HG02610 (cell line): Measurements from ENCODE around the gene SEMA7A.
"Not testable (repeated sequence)": the region's sequence is repeated elsewhere in the genome, so short reads cannot be mapped to it uniquely, and the experiment has no call there.

Experiments
- ATAC-seq: cut with Tn5 transposase; IDR thresholded peaks from one replicate; pipeline ENCODE4 v1.9.1; 2021; ENCODE audit warnings: mild to moderate bottlenecking, moderate library complexity; ENCODE audit not compliant: unreplicated experiment

Gene SEMA7A

DNA sequence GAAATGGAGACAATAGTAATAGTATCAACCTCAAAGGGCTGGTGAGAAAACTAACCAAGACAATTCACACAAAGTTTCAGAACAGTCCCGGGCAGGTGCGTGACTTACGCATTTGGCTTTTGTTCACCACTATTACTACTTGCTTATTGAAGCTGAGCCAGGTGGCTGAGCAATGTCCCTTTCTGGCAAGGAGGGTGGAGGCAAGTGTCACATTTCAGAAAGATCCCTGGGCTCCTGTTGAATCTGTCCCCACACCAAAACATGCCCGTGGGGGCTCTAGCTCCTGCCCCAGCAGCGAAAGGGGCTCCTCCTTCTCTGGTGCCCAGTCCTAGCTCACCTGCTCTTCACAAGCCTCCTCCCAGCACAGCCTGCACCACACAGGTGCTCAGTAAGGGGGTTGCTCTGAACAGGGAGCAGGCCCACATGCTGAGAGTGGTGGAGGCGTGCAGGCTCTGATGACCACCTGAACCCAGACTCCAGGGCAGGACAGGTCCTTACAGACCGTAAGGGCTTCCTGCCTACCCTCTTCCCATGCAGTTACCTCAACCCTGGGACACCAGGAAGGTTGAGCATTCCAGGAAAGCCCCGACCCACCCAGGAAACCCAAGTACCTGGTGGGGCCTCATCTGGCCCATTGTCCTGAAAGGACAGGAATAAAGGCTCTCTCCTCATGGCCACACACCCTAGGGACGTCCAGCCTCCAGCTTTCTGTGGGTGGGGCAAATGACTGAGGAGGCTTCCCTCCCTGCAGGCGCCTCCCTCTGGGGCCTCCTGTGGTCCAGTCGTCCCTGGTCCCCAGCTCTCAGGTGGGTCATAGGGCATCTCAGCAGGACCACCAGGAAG, 32.6 kb downstream of the SEMA7A start:
- ATAC-seq: no peak

DNA sequence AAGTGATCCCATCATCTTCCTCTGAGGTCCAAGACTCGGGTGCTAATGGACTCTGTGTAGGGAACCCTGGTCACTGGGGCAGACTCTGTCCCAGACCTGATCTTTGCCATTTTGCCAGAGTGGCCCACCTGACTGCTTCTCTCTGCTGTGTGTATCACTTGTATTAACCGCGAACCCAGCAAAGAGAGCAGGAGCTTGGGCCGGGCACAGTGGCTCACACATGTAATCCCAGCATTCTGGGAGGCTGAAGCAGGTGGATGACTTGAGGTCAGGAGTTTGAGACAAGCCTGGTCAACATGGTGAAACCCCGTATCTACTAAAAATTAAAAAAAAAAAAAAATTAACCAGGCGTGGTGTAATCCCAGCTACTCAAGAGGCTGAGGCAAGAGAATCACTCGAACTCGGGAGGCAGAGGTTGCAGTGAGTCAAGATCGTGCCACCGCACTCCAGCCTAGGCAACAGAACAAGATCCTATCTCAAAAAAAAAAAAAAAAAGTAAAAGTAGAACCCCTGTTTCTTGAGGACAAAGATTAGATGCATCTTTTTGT, 33.4 kb downstream of the SEMA7A start:
- ATAC-seq: no peak

DNA sequence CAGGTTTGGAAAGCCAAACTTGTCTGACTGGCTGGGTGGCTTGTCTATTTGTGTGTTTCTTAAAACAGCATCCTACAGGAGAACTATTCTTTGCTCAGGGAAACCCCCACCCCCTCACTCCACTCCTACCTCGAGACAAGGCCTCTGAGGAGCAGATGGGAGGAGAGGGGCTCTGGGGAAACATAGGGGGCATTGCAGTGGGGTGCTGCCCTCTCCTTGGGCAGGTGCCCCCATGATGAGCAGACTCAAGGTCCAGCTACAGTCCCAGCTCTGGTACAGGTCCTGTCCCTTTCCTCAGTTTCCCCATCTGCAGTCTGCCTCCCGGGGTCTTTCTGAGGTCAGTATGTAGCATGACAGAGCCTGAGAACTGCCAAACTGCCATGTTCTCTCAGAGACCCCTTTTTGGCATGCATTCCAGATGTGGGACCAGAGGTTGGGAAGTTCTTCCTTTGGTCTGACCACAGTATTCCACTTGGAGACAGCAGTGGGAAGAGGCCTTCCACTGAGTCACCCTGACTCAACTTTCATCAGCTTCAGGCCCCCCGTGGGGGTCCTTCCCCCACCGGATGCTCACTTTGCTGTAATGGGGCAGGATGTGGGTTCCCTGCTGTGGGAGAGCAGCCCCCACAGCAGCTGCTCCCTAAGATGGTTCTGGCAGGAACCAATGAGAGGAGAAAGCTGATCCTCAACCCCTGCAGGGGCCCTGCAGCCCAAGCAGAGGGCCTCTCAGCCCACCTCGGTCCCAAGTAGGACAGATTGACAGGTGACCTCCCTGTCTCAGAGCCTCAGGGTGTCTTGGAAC, 34.0 kb downstream of the SEMA7A start:
- no peak for ATAC-seq

DNA sequence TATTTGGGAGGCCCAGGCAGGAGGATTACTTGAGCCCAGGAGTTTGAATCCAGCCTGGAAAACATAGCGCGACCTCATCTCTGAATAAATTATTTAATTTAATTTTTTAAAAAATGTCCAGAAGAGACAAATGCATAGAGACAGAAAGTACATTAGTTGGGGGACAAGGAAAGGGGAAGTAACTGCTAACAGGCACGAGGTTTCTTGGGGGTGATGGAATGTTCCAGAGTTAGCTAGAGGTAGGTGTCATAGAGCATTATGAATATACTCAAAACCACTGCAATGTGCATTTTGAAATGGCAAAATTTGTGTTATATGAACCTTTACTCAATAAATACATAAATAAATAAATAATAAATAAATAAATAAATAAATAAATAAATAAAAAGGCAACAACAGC, 34.7 kb downstream of the SEMA7A start:
- ATAC-seq: no peak

DNA sequence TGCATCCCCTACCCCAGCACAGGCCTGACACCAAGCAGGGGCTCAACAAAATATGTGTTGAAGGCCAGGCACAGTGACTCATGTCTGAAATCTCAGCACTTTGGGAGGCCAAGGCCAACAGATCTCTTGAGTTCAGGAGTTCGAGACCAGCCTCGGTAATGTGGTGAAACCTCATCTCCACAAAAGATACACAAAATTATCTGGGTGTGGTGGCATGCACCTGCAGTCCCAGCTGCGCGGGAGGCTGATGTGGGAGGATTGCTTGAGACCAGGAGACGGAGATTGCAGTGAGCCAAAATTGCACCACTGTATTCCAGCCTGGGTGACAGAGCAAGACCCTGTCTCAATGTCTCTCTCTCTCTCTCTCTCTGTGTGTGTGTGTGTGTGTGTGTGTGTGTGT, 35.6 kb downstream of the SEMA7A start:
- no peak for ATAC-seq

DNA sequence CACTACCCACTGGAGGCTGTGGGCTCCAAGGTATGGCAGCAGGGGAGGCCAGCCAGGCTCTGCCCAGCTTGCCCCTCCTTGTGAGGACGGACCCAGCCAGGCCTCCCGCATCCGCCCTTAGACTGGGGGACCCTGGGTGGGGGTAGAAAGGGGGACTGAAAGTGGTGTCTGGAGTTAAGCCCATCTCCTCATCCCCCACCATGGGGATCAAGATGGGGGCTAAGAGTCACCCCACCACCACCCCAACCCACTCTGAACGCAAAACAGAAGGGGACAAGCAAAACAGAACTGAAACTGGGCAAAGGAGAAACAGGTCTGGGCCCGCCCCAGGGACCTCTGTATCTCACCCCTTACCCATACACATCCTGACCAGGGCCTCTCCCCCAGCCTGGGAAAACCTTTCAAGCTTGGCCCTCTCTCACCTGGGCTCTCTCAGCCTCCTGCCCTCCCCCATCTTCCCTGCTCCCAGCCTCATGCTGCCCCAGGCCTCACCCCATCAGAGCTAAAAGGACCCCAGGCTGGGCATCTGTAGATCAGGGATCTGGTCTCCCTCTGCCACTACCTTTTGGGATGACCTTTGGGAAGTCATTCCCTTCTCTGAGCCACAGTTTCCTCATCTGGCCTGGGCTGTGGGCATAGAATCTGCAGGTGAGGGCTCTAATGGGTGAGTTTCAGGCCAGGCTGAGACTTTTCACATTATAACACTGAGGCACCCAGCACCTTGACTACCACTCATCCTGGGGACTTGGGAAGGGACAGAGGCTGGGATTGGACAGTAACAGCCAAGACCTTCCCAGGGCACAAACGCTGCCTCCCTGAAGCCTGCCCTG, 36.3 kb downstream of the SEMA7A start:
- peak; percentile 18 for ATAC-seq

DNA sequence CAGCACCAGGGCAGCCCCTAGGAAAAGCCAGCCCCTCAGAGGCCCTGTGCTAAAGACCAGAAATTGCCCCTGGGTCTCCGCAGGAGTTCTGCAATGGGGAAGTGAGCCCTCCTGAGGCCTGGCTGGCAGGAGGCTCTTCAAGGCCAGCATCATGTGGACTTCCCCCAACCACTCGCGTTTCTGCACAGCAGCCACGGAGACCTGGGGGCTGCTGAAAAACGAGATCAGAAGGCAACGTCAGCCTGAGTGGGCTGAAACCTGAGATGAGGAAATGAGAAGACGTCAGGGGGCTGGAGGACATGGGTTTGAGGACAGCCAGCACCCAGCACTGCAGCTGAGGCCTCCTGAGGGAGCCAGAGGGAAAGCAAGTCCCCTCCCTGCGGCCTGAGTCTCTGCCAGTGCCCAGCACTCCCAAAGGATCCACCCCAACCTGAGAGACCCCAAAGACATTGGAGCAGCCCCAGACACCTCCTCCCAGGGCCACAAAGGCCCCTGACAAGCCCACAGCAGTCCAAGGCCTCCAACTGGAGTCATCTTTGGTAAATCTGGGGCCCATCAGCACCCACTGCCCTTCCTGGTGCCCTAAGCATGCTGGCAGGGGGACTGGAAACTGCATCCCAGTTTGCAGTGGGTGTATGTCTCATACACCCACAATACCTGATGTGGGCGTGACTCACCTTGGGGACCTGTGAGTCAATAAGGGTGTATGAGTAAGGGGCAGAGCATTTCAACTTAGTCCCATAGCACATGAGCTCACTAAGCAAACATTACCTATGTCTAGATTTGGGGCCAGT, 37.1 kb downstream of the SEMA7A start:
- ATAC-seq: peak; percentile 31

DNA sequence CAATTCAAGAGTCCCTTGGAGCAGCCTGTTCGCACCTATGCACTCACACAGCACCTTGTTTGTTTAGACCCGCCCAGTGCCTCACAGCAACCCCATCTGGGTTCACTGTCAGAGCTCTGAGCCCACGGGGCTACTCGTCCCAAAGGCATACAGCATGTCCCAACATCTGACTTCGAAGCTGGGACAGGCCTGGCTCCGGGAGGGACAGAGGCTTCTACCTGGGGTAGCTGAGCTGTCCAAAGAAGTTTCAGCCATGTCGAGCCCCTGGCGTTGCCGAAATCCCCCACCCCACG, 37.7 kb downstream of the SEMA7A start:
- peak; percentile 1 for ATAC-seq

DNA sequence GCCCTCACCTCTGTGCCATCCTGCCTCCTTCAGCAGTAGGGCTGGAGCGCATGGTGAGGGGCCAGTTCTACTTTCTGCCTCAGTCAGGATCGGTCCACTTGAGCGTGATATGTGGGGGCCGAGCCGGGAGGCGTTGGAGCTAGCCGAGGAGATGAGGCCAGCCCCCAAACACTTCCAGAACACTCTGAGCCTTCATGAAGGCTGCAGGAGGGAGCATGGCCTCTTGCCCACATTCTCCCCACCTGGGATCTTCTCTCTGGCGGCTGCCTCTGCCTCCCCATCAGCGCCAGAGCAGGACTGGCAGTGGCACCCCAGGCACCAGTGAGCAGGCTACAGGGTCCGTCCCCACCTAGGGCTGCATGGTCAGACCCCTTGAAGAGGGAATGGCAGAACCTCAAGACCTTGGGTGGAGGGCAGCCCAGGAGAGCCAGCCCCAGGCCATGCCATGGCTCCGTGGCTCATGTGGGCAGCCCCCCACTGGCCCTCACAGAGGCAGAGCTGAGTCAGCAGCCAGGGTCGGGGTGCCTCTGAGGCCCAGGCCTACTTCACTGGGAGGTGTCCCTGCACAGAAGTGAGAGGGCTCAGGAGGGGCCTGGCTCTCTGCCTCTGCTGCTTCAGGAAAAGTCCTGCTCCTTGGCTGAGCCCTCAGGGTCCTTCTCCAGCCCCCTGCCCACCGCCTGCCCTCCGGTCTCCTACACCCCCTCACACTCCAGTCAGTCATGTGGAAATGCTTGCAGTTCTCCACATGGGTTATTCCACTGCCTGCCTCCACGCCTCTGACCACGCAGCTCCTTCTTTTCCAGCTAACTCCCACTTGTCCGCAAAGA, 38.2 kb downstream of the SEMA7A start:
- no peak for ATAC-seq

DNA sequence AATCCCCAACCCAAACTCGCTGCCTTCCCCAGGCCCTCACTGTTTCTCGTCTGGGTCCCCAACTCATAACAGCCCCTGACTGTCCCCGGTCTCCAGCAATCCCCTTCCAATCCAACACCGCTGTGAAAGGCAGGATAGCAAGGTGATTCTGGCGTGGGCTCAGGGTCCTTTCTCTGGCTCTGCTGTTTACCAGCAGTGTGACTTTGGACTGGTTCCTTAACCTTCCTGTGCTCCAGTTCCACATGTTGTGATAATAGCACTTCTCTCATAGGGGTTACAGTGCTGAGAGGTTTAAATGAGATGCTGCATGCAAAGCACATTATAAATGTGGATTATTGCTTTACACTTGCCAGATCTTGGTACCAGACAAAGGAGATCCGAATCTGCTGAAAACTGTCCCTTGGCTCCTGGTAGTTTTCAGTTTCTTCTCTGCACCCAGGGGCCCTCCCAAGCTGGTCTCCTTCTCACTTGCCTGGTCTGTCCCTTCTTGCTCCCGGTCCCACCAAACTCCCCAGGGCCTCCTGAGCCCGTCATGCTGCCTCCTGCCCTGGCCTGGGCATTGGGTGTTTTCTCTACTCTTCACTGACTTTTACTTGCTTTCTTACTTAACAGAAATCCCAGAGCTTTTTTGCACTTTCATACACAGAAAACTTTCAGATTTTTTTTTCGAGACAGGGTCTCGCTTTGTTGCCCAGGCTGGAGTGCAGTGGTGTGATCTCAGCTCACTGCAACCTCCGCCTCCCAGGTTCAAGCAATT, 39.5 kb downstream of the SEMA7A start:
- ATAC-seq: peak; percentile 38

DNA sequence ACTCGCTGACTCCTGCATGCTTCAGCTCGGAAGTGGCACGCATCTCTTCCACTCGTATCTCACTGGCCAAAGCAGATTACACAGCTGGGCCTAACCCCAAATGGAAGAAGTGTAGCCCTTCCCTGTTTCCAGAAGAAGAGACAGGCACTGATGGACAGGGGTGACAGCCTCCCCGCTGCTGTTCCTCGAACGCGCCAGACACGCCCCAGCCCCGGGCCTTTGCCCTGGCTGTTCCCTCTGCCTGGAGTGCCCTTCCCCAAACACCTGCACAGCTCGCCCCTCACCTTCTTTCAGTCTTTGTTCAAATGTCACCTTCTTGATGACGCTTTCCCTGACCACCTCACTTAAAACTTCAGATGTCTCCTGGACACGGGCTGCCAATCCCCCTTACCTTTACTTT, 40.3 kb downstream of the SEMA7A start:
- ATAC-seq: no peak

DNA sequence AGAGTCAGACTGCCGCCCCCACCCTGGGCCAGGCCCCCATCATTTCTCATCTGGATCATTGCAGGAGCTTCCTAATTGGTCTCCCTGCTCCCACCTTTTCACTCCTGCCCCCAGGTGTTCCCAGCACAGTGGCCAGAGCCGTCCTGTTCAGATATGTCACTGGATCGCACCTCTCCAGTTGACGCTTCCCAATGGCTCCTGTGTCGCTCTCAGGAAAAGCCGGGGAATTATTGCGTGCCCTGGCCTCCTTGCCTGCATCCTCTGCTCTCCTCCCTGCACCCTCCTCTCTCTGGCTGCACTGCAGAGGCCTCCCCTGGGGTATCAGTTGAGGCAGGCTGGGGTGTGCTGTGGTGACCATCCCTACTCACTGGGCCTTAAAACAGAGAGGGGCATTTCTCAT, 40.9 kb downstream of the SEMA7A start:
- no peak for ATAC-seq

DNA sequence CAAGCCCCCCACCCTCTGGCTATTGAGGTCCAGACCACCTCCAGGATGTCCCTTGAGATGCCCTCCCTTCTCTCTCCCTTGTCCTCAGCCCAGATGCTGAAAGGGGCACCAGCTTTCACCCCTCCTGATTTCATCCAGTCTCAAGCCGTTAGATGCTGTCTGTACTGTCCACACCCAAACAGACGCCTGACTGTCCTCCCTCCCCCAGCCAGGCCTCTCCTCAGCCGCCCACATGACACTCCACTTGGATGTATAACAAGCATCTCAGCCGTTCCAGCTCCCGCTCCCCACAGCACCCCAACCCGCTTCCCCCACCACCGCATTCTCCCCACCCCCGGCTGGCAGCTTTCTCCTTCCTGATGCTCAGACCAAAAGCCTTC, 41.3 kb downstream of the SEMA7A start:
- no peak for ATAC-seq

DNA sequence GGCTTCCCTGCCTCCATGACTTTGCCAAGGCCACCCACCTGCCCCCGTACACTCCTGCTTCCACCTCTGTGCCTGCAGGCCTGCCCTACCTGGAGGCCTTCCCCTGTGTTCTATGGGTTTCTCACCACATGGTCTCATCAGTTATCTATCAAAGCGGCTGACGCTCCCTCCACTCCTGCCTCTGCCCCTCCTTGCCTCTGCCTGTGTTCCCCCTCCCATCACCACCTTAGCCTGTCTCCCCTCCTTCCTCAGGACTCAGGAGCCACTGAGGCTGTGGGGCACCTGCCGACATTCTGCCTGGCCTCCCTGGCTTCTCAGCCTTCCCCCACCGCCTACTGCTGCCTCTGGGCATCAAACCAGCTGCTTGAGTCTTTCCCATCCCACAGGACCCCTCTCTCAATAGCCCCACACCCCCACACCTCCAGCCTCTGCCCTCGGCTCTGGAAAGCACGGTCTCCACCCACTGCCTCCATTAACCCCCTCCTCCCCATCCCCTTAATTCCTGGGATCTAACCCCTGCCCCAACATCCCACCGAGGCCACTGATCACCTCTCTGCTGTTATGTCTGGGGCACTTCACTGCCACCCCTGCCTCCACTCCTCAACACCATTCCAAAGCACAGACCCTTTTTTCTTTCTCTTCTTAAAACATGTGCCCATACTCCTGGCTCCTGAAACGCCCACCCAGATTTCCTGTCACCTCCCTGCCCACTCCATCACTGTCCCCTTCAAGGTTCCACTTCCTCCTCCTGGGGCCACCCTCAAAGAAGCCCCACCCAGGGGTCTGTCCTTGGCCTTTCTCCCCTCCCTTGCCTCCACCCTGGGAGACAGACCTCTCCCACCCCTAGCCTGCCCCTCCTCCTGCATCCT, 41.9 kb downstream of the SEMA7A start:
- ATAC-seq: no peak

DNA sequence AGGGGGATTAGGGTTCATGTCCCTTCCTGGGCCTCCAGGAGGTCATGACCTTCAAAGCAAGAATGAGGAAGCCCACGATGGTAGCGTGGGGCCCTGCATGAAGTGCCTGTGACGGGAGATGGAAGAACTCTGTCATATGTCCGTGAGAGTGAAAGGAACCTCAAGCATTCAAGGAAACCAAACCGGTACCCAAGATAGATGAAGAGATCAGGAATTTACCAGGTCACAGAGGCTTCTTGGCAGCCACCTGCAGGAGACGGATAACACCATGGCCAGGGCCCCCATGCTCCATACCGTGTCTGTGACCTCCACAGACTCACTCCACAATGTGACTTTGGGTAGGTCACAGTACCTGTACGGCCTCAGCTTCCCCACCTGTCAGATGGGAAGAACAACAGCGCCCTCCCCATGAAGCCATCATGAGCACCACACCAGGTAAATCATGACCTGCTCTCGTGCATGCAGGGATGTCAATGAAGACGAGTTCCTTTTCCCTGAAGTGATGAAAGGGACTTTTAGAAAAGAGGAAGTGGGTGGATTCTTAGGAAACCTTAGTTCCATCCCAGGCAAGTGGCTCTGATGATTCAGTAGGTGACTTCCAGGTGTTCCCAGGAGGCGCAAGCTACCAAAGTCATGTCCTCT, 43.0 kb downstream of the SEMA7A start:
- ATAC-seq: no peak

DNA sequence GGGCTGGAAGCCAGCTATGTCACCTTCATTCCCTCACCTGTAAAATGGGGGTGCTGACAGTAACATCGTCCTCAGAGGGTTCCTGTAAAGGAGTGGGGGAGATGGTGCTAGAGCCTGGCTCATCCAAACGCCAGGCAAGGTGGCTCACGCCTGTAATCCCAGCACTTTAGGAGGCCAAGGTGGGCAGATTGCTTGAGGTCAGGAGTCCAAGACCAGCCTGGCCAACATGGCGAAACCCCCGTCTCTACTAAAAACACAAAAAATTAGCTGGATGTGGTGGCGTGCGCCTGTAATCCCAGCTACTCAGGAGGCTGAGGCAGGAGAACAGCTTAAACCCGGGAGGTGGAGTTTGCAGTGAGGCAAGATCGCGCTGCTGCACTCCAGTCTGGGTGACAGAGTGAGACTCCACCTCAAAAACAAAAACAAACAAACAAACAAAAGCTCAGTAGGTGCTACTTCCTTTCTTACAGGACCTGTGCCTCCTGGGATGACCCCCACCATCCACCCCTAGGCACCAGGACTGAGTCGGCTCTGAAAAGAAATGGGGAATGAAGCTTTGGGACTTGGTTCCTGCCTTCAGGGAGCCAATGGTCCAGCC, 43.6 kb downstream of the SEMA7A start:
- not testable (repeated sequence) for ATAC-seq
